MM.1S (cell line): ENCODE measurements around the gene C2orf74.

Experiments
- DNase-seq: peaks from one replicate; pipeline ENCODE4 v3.0.0-alpha.2; 2015
- H2AFZ ChIP-seq: fragments of 300-600 bp; sonication (generic); 2 replicates; pipeline ENCODE4 v1.6.0; 2016; ENCODE audit warnings: antibody characterized with exemption, low read length
- H3F3A ChIP-seq: fragments of 300-600 bp; sonication (generic); 2 replicates; pipeline ENCODE4 v1.6.1; 2016; ENCODE audit warnings: mild to moderate bottlenecking, antibody characterized with exemption, low read length, moderate library complexity, mixed read lengths; ENCODE audit not compliant: insufficient read depth
- H3K27ac ChIP-seq: fragments of 300-600 bp; sonication (generic); 2 replicates; pipeline ENCODE4 v1.5.1; 2016; ENCODE audit warnings: mild to moderate bottlenecking, low read length
- H3K27me3 ChIP-seq: fragments of 300-600 bp; sonication (generic); replicated peaks from 2 replicates; pipeline ENCODE4 v1.6.0; 2016; ENCODE audit warnings: low read length; ENCODE audit not compliant: insufficient read depth
- H3K36me3 ChIP-seq: fragments of 300-600 bp; sonication (generic); replicated peaks from 2 replicates; pipeline ENCODE4 v1.6.1; 2016; ENCODE audit warnings: mild to moderate bottlenecking, low read length, mixed read lengths; ENCODE audit not compliant: insufficient read depth
- H3K4me1 ChIP-seq: fragments of 300-600 bp; sonication (generic); 2 replicates; pipeline ENCODE4 v1.6.1; 2016; ENCODE audit warnings: low read length, mixed read lengths
- H3K4me2 ChIP-seq: fragments of 300-600 bp; sonication (generic); 2 replicates; pipeline ENCODE4 v1.6.0; 2016; ENCODE audit warnings: low read depth, low read length
- H3K4me3 ChIP-seq: fragments of 300-600 bp; sonication (generic); 2 replicates; pipeline ENCODE4 v1.5.1; 2016; ENCODE audit warnings: low read length, mixed read lengths
- H3K79me2 ChIP-seq: fragments of 300-600 bp; sonication (generic); 2 replicates; pipeline ENCODE4 v1.6.1; 2016; ENCODE audit warnings: mixed run types, low read length, mixed read lengths
- H3K9ac ChIP-seq: fragments of 300-600 bp; sonication (generic); 2 replicates; pipeline ENCODE4 v1.6.1; 2016; ENCODE audit warnings: low read length, mixed read lengths
- H3K9me2 ChIP-seq: fragments of 300-600 bp; sonication (generic); replicated peaks from 2 replicates; pipeline ENCODE4 v1.6.1; 2016; ENCODE audit warnings: mild to moderate bottlenecking, low read length, mixed read lengths; ENCODE audit not compliant: insufficient read depth
- H3K9me3 ChIP-seq: fragments of 300-600 bp; sonication (generic); replicated peaks from 2 replicates; pipeline ENCODE4 v1.6.1; 2016; ENCODE audit warnings: mild to moderate bottlenecking, low read length, mixed read lengths; ENCODE audit not compliant: insufficient read depth
- H4K20me1 ChIP-seq: fragments of 300-600 bp; sonication (generic); 2 replicates; pipeline ENCODE4 v1.6.1; 2016; ENCODE audit warnings: mild to moderate bottlenecking, low read length, moderate library complexity, mixed read lengths; ENCODE audit not compliant: insufficient read depth
- EZH2 ChIP-seq: fragments of 300-600 bp; sonication (generic); optimal IDR thresholded peaks from 2 replicates; pipeline ENCODE3; 2017; ENCODE audit warnings: low read depth, mild to moderate bottlenecking, antibody characterized with exemption, low read length, mixed read lengths
- EZH2phosphoT487 ChIP-seq: fragments of 300-600 bp; sonication (generic); IDR thresholded peaks from 2 replicates; pipeline ENCODE4 v1.6.1; 2018; ENCODE audit warnings: antibody characterized with exemption, low read length
- TF ChIP-seq, protein P1 (sequence below): fragments of 300-600 bp; sonication (generic); IDR thresholded peaks from 2 replicates; pipeline ENCODE4 v1.5.1; 2016; ENCODE audit warnings: antibody characterized with exemption, low read length, mixed read lengths

The C2orf74 gene

DNA sequence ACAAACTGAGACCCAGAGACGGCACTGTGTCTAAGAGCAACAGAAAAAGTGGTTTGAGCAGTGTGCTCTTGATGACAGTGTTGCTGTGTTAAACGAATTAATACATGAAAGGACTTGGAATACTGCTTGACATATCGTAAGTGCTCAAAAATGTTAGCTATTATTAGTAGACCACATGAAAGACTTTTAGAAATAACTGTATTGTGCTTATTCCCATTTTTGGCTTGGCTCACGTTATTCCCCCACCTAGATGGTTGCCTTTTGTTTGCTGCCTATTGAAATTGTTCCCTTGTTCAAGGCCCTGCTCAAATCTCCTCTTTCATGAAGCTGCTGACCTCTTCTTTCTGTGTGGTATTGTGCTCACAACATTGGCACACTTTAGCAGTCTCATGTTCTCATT, 27.8 kb upstream of the C2orf74 start:
- no peak for DNase-seq
- 0 out of 2 replicates have a peak overlapping the region, but pooled peaks have one; percentile 12 for H2AFZ ChIP-seq
- no peaks in the 10 kb centered on the region for H4K20me1 ChIP-seq
- no peak overlapping the region for H3K4me2 ChIP-seq
- H3K79me2 ChIP-seq, result no peaks in the 10 kb centered on the region
- H3F3A ChIP-seq, result no peaks in the 10 kb centered on the region
- H3K27ac ChIP-seq, result no peak overlapping the region
- H3K4me3 ChIP-seq, result no peak overlapping the region
- H3K9me2 ChIP-seq, result no peaks in the 10 kb centered on the region
- TF ChIP-seq EZH2phosphoT487 (no peak), EZH2 (no peak)
- TF ChIP-seq, protein P1, sequence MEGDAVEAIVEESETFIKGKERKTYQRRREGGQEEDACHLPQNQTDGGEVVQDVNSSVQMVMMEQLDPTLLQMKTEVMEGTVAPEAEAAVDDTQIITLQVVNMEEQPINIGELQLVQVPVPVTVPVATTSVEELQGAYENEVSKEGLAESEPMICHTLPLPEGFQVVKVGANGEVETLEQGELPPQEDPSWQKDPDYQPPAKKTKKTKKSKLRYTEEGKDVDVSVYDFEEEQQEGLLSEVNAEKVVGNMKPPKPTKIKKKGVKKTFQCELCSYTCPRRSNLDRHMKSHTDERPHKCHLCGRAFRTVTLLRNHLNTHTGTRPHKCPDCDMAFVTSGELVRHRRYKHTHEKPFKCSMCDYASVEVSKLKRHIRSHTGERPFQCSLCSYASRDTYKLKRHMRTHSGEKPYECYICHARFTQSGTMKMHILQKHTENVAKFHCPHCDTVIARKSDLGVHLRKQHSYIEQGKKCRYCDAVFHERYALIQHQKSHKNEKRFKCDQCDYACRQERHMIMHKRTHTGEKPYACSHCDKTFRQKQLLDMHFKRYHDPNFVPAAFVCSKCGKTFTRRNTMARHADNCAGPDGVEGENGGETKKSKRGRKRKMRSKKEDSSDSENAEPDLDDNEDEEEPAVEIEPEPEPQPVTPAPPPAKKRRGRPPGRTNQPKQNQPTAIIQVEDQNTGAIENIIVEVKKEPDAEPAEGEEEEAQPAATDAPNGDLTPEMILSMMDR, result no peak
- H3K36me3 ChIP-seq, result no peaks in the 10 kb centered on the region
- no peaks in the 10 kb centered on the region for H3K9me3 ChIP-seq
- no peaks in the 10 kb centered on the region for H3K4me1 ChIP-seq
- H3K9ac ChIP-seq, result no peak overlapping the region
- H3K27me3 ChIP-seq, result no peaks in the 10 kb centered on the region

DNA sequence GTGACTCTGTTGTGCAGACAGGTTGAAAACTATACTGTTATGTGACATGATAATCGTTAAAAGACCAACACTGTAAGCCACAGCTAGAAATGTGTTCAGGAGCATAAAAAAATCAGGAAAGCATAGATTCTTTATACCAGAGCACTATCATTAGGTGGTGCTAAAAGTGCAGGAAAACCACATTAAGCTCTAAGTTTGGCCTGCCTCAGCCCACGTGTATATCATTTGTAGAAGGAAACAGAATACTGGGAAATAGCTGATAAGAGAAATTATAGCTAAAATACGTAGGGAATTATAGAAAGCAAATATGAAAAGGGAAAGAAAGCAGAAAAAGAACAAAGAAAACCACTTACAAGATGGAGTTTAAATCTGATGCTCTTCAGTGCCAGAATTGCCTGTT, 26.5 kb upstream of the C2orf74 start:
- H3K27me3 ChIP-seq, result no peaks in the 10 kb centered on the region
- DNase-seq, result peak; percentile 19

DNA sequence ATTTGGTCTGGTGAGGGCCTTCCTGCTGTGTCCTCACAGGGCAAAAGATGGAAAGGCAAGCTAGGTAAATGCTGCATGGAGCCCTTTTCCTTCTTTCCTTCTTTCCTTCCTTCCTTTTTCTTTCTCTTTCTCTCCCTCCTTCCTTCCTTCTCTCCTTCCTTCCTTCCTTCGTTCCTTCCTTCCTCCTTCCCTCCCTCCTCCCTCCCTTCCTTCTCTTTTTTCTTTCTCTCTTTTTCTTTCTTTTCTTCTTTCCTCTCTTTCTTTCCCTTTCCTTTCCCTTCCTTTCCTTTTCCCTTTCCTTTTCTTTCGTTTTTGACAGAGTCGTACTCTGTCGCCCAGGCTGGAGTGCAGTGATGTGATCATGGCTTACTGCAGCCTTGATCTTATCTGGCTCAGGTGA, 23.1 kb upstream of the C2orf74 start:
- no peak overlapping the region for H2AFZ ChIP-seq
- TF ChIP-seq, protein P1, result no peak
- no peak for TF ChIP-seq EZH2
- no peak for TF ChIP-seq EZH2phosphoT487
- H3K4me3 ChIP-seq, result no peak overlapping the region
- H3K4me1 ChIP-seq, result no peaks in the 10 kb centered on the region
- no peaks in the 10 kb centered on the region for H4K20me1 ChIP-seq
- no peak overlapping the region for H3K27ac ChIP-seq
- no peaks in the 10 kb centered on the region for H3K9me3 ChIP-seq
- no peaks in the 10 kb centered on the region for H3K79me2 ChIP-seq
- H3K9ac ChIP-seq, result no peak overlapping the region
- DNase-seq, result no peak
- H3K4me2 ChIP-seq, result no peak overlapping the region
- no peaks in the 10 kb centered on the region for H3K9me2 ChIP-seq
- no peaks in the 10 kb centered on the region for H3K36me3 ChIP-seq
- H3F3A ChIP-seq, result 0 out of 2 replicates have a peak, but pooled peaks cover 5% of the 10 kb centered on the region
- no peaks in the 10 kb centered on the region for H3K27me3 ChIP-seq

More for the DNA sequence above, 26.5 kb upstream of the C2orf74 start:
- Histone ChIP-seq H3K9ac (no peak overlapping the region), H3K36me3 (no peaks in the 10 kb centered on the region), H3K27ac (no peak overlapping the region), H3F3A (no peaks in the 10 kb centered on the region), H3K4me1 (no peaks in the 10 kb centered on the region), H3K4me3 (no peak overlapping the region), H3K9me3 (no peaks in the 10 kb centered on the region), H3K9me2 (no peaks in the 10 kb centered on the region), H4K20me1 (no peaks in the 10 kb centered on the region), H3K4me2 (no peak overlapping the region), H3K79me2 (no peaks in the 10 kb centered on the region), H2AFZ (no peak overlapping the region)
- TF ChIP-seq EZH2, result no peak
- no peak for TF ChIP-seq EZH2phosphoT487
- TF ChIP-seq, protein P1, result peak; percentile 25
